ENCODE data around the gene CABLES1.

CABLES1 gene

GRCh38 chr18:23171581-23172156 lies 36.4 kb downstream of the CABLES1 start:
- DNase-seq: no peak

DNA sequence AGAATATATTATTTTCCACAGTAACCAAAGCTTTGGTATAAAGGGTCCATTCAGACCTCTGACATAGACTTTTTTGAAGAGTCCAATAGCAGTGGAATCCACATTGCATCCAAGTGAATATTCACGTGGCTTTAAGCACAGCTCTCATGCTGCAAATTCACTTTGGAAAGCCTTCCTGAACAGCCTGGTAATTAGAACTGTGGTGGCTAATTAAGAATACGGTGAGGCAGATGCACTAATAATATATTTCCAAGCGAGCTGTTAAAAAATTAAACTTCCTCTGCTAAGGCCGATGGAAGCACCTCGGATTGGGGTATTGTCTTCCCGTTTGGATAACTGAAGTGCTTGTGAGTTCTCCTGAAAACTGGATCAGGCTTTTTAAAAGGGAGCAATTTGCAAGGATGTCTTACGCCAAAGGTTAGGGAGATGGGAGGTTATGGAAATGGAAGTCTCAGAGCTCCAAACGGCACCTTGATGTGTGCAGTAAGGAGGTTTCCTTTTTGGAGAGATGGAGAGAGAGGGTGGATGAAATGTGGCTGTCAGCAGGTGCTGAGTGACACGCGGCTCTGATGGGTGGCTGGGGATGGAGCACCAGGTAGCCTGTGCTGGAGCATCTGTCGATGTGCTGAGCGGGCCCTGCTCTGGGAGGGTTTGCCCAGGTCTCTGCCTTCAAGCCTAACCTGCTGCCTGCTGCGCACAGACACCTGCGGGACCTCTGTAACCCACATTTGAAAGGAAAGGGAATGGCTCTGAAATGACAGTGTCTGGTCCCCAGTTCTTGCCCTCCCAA lies 37.5 kb downstream of the CABLES1 start:
- DNase-seq: no peak

DNA sequence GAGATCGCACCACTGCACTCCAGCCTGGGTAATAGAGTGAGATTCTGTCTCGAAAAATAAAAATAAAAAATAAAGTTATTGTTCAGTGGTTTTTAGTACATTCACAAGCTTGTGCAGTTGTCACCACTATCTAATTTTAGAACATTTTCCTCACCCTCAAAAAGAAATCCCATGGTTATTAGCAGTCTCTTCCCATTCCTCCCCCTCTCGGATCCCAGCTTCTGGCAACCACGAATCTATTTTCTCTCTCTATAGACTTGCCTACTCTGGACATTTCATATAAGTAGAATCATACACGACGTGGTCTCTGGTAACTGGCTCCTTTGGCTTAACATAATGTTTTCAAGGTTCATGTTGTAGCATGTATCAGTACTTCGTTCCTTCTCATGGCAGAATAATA lies 38.6 kb downstream of the CABLES1 start:
- DNase-seq: no peak

GRCh38 chr18:23176701-23177432 lies 41.6 kb downstream of the CABLES1 start:
- no peak for DNase-seq

DNA sequence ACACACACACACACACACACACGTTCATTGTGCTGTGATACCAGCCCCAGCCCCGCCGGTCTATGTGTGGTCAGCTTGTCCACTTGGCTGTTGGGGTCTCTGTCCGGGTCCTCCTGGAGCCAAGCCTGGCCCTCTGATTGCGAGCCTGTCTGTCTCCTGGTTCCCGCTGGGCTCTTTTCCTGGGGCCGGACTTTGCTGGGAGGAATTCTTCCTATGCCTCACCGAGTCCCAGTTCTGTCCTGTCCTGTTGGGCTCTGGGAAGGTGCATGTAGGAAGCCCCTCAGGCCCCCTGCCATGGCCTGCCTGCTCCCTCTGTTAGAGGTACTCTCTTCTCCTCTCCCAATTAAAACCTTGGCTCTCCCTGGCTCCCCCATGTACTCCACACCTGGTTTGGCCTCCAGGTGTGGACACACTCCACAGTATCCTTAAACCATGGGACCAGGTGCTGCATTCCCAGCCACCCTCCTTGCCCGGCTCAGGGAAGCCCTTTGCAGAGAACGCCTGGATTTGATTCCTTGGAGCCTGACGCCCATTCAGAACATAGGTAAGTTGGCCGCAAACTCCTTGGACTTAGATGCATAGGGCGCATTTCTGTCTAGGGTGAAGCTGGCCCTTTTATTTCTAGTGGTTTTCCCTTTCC lies 42.3 kb downstream of the CABLES1 start:
- DNase-seq: no peak

GRCh38 chr18:23178201-23178600 lies 42.9 kb downstream of the CABLES1 start:
- DNase-seq: no peak

- DNase-seq: no peak
Observed at GRCh38 chr18:23178661-23179081, 43.4 kb downstream of the CABLES1 start.

- no peak for DNase-seq
Observed at GRCh38 chr18:23179416-23179815, 44.1 kb downstream of the CABLES1 start.

DNA sequence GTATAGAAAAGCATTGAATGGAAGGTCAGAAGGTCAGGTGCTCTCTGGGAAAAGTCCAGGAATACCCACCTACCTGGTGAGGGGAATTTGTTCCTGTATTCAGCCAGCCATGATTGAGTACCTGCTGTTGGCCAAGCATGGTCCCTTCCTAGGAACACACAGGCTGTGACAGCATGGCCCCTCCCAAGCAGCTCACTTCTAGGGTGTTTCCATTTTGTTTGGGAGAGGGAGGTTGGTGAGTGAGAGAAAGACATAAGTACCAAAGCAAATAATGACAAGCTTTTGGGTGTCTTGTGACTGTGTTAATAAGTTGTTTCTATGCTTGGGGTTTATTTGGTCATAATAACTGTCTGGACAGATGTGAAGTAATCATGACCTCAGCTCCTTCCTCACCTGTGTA lies 46.3 kb downstream of the CABLES1 start:
- DNase-seq: no peak

- no peak for DNase-seq
Observed at GRCh38 chr18:23182606-23183005, 47.3 kb downstream of the CABLES1 start.

- no peak for DNase-seq
Observed at GRCh38 chr18:23183411-23184150, 48.3 kb downstream of the CABLES1 start.

DNA sequence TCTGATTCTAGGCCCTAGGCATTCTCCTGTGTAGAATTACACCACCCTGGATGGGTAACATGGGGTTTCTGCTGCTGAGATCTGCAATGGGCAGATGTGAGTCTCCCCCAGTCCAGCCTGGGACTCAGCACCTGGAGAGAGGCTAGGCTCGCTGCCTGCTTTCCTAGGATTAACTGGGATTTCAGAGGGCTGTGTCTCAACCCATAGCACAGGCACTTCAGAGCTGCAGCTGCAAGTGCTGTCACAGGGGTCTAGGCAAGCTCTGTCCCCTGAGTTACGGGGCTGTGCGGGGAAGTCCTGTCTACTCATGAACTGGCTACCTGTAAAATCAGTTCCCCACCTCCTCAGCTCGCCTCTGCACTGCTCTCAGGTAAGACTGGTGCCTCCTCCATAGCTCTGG lies 51.5 kb downstream of the CABLES1 start:
- no peak for DNase-seq

DNA sequence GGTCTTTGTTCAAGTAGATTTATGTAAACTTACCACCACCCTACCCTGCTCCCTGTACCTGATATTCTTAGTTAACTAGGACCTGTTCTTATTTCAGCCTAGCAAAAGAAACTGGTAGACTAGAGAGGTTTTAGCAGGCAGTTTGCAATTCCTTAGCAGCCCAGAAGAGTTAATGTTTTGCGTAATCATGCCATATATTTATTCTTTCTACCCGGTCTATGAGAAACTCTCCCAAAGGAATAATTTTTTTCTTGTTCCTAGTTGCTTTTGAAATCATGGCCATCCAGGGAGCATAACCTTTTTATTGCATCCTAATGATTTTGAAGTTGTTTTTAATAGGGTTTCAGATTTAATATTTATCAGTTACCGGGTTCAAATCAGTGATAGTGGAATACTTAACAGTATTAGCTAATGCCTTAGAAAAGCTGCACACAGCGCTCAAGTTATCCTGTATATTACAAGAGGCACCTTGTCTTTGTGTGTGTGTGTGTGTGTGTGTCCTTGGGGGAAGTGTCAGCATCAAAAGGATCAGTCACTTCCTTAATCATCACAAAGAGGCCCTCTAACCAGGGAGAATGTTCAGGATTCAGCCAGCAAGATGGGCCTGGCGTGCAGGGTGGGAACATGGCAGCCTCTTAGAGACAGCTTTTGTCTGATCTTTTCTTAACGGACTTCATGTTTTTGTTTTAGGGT lies 52.9 kb downstream of the CABLES1 start:
- no peak for DNase-seq

DNA sequence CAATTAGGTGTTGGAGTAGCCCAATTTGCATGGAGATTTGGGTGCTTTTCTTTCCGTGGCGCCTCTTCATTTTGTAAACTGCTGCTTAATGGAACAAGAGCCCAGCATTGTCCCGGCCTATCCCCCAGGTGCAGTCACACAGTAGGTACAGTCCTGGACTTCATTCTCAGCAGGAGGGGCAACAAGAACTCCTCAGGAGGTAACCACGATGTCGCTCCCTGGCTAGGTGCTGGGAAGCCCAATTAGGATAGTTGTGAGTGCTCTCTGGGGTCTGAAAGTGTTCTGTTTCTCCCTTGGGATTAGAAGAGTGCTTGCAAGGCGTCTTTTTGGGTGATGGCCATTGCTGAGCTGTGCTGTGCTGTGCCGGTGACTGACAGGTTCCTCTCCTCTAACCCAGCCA lies 53.8 kb downstream of the CABLES1 start:
- DNase-seq: no peak

DNA sequence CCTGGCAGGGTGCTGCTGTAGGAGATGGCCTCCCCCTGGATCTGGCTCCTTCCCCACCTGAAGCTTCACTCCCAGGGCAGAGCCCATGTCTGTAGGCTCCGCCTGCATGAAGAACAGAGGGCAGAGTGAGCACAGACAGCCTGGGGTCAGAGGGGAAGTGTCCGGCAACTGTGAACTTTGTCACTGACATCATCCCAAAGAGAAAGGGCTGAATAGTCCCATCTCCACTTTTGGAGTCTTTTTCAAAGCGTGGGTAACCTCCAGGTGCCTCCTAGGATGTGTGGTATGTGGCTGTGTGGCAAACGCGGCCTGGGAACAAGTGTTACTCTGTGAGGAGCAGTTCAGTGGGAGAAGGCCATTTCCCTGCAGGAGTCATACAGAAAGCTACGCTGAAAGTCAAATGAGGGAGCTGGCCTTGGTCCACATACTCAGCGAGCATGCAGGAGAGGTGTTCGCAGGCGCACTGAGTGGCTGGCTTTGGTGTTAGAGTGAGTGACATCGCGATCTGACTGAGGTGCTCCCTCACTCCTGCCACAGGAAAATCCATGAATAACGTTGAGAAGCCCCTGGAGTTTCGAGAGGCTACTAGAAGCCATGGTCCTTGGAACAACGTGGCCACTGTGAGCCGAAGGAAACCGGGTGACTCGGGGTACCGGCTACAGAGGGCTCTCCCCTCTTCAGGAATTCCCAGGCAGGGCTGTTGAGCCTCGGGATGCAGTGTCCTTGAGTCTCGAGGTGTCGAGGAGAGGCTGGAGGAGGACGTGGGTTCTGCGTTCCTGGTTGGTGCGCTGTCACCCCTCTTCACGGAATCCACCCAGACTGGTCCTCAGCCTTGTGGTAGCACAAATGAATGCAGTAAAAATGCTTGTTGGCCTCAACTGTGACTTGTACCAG lies 54.7 kb downstream of the CABLES1 start:
- no peak for DNase-seq

- no peak for DNase-seq
Observed at GRCh38 chr18:23191232-23191631, 55.9 kb downstream of the CABLES1 start.

- no peak for DNase-seq
Observed at GRCh38 chr18:23193742-23194141, 58.5 kb downstream of the CABLES1 start.

GRCh38 chr18:23194155-23194996 lies 59.1 kb downstream of the CABLES1 start:
- no peak for DNase-seq

GRCh38 chr18:23194997-23195957 lies 60.0 kb downstream of the CABLES1 start:
- no peak for DNase-seq

Data from GDM1 (cell line).